HG03103 (cell line): ENCODE results near the gene CTNND2.

ENCODE experiments used
- ATAC-seq: cut with Tn5 transposase; IDR thresholded peaks from one replicate; pipeline ENCODE4 v1.9.1; 2021; ENCODE audit warnings: low read depth; ENCODE audit not compliant: unreplicated experiment

CTNND2 gene

DNA sequence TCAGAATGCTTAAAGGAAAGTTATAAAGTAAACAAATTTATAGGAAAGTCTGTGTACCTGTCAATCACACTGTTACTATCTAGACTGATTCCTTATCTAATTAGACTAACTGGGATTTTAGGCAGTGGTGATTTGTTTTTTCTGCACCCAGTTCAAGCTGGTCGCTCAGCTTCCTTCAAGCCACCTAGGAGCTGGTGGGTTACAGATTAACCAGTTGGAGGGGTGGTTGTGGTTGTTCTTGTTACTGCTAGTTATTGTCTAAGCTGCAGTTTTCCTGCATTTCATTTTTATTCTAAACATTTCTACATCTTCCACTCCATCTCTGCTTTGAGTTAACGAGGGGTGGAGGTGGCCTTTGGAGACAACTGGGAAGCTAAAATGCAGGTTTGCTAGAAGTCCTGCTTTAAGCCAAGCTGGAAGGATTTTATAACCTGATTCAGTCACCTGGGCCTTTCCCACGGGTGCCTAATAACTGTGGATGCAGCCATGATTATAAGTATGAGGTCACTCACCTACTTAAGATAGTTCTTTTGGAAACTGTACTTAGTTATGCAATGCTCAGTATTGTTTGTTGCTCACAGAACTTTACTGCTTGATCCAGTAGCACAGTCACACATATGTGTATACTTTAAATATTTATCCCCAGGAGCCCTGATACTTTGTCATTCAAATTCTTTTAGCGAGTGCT is 839.3 kb downstream of the CTNND2 start:
- no peak for ATAC-seq

DNA sequence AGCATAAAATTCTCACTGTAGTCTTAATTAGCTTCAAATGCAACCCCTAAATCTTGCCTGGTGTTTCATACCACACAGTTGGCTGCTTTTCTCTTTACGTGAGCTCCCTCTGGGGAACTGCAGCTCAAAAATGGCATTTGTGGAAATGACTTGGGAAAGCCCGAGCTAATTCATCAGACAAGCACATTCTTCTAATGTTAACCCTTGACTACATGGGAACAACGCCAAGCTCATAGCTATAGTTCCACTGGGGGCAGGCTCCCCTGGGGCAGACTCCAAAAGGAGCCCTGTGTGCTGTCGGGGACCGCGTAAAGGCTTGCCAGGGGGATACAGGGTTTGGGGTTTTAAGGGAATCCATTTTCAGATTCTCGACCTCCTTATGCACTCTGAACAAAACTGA is 841.8 kb downstream of the CTNND2 start:
- ATAC-seq: no peak

GRCh38 chr5:11056560-11056959 is 847.7 kb downstream of the CTNND2 start:
- no peak for ATAC-seq

GRCh38 chr5:11054014-11054413 is 850.2 kb downstream of the CTNND2 start:
- no peak for ATAC-seq

DNA sequence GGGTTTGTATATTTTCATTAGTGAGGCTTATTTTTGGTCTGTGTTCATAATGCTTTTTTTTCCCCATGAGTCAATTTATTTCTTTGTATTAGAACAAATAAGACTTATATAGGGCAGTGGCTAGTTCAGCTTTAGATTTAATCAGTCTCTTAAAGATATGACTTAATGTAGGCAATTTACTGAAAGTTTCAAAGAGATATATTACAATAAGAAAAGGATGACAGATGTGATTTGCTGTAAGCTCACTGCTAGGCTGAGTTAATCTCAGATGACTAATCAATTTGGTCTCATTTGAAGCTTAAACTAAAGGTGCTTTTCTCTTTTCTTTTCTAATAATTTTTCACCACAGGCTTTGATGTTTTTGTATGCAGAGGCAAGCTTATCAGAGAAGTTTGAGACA is 851.4 kb downstream of the CTNND2 start:
- ATAC-seq: no peak

- ATAC-seq: no peak
Measured at GRCh38 chr5:11050596-11051304, 853.5 kb downstream of the CTNND2 start.

DNA sequence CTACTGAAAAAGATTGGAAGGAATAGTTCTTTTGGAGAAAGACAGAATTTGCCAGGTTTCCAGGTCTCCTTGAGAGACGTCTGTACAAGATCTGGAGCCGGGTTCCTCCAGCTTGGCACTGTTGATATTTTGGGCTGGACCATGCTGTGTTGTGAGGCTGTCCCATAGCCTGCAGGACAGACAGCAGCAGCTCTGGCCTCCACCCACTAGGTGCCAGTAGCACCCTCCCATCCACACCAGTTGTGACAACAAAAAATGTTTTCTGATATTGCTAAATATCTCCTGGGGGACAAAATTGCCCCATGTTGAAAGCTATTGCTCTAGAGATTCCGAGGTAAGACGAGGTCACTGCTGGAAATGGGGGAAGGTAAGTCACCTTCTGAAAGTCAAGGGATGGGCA is 855.5 kb downstream of the CTNND2 start:
- ATAC-seq: no peak

GRCh38 chr5:11047625-11048024 is 856.6 kb downstream of the CTNND2 start:
- ATAC-seq: no peak

- no peak for ATAC-seq
Measured at GRCh38 chr5:11047030-11047429, 857.2 kb downstream of the CTNND2 start.

GRCh38 chr5:11046160-11046559 is 858.1 kb downstream of the CTNND2 start:
- ATAC-seq: no peak

DNA sequence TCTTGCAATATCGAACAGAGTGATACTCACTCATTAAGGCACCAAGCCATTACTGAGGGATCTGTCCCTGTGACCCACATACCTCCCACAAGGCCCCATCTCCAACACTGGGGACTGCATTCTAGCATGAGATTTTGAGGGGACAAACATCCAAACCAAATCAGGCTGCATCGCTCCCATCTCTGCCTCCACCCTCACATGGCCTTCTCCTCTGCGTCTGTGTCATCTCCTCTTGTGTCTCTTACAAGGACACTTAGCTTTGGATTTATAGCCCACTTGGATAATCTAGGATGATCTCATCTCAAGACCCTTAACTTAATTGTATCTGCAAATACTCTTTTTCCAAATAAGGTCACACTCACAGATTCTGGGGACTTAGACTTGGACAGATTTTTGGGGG is 858.8 kb downstream of the CTNND2 start:
- no peak for ATAC-seq

GRCh38 chr5:11044581-11044980 is 859.7 kb downstream of the CTNND2 start:
- no peak for ATAC-seq

GRCh38 chr5:11043881-11044280 is 860.4 kb downstream of the CTNND2 start:
- no peak for ATAC-seq

DNA sequence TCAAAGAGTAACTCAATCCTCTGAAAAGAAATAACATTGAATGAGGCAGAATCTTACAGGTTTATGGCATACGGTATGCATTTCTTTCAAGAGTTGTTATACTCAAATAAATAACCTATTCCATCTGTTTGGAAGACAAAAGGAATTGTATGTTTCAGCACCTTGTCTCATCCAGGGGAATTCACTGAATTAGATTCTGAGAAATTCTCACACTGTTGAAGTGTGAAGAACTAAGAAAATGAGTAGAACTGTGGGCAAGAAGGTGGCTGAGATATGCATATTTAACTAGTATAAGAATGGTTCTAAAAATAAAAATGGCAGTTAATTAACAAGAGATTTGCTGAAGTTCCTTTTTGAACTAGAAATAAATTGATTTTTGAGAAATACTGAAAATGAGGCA is 863.9 kb downstream of the CTNND2 start:
- ATAC-seq: no peak

DNA sequence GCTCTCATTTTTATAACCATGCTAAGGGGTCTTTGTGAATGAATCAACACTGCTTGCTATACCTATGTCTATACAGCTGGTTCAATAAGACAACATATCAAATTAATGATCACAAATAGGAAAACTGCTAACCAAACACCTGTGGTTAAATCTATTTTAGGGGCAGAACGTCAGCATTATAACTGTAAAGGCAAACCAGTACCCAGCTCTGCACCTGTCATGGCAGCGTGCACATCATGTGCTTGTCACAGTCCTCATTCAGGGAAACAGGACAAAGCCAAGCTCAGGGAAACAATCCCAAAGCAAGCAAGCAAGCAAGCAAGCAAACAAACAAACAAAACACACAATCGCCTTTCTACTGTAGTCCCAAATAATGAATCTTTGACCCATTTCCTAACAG is 865.5 kb downstream of the CTNND2 start:
- ATAC-seq: no peak

DNA sequence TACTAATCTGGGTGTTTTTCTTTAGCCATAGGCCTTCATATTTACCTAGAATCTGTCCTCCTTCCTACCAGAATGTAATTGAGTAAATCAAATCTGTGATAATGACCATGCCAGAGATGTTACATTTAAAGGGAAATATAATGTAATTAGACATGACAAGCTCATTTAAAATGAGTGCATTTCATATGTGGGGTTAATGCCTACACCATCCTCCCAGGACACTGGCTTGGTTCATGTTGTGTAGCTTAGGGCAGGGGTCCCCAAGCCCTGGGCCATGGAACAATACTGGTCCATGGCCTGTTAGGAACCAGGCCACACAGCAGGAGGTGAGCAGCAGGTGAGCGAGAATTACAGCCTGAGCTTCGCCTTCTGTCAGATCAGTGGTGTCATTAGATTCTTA is 866.3 kb downstream of the CTNND2 start:
- no peak for ATAC-seq

DNA sequence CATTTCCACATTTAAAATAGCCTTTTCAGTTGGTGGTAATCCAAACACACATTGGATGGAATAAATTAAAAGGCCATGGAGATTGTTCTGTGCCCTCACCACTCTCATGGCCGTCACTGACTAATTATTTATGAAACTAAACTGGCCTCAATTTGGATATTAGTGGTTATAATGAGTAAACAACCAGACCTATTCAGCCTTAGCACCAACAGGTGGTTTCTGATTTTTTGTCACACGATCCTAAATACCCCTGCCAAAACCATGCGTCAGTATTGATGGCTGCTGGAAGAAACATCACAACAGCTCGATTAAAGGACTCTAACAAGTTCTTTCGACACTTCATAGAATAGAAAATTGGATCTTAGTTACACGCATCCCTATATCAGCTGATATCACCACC is 867.2 kb downstream of the CTNND2 start:
- no peak for ATAC-seq

GRCh38 chr5:11030671-11031070 is 873.6 kb downstream of the CTNND2 start:
- ATAC-seq: no peak

DNA sequence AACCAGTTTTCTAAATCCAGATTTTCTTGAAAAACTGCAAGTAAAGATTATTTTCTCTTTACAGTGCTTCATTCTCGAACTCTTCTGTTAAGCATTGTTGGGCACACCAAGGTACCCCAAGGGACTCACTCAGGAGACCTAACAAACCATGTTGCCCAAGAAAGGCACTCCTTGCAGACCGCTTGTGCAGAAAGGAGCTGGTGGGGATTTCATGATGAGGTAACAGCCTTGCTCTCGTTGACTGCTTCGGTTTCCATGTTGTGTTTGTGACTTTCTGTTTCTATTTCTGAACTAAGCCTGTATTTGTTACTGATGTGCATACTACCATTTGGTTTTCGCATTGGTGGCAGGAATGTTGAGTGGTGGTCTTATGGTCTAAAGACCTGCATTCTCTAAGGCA is 876.6 kb downstream of the CTNND2 start:
- no peak for ATAC-seq

DNA sequence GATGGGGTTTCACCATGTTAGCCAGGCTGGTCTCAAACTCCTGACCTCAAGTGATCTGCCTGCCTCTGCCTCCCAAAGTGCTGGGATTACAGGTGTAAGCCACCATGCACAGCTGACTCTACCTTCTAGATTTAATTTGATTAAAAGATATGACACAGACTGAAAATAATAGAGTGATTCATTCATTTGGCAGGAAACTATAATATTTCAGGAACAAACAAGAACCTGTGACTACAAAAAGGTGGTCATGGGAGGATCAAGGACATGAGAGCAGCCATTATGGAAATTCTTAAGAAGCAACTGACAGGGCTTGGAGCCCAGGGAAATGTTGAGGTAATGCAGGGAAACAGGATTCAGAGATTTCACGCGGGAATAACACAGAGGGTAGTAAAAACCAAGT is 877.7 kb downstream of the CTNND2 start:
- ATAC-seq: no peak

GRCh38 chr5:11023945-11024344 is 880.3 kb downstream of the CTNND2 start:
- no peak for ATAC-seq

- ATAC-seq: no peak
Measured at GRCh38 chr5:11013793-11014192, 890.5 kb downstream of the CTNND2 start.
